ENCODE measurements around the gene RPS6KA4.

The RPS6KA4 gene

GRCh38 chr11:64324692-64325469, 34.1 kb upstream of the RPS6KA4 start:
- FAIRE-seq = no peak
- DNase-seq (ENCODE audit: insufficient read length, low spot score) = no peak

- DNase-seq (ENCODE audit: insufficient read length, low spot score) (no peak), FAIRE-seq (no peak)
Measured at GRCh38 chr11:64327375-64327774, 31.6 kb upstream of the RPS6KA4 start.

GRCh38 chr11:64327993-64328392, 31.0 kb upstream of the RPS6KA4 start:
- no peak for FAIRE-seq
- no peak for DNase-seq (ENCODE audit: insufficient read length, low spot score)

DNA sequence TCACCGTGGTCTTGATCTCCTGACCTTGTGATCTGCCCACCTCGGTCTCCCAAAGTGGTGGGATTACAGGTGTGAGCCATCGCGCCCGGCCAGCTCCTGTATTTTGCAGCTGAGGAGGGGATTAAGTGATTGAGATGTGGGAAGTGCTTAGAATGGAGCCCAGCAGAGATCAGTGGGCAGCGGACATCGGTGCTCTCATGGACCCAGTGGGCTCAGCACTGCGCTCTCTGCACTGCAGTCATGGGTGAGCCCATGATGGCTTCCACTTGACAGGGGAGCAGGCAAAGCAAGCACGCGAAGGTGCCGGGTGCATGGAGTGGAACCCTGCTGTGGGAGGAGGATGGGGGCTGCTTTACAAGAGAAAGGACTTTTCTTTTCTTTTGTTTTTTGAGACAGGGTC, 28.1 kb upstream of the RPS6KA4 start:
- no peak for DNase-seq (ENCODE audit: insufficient read length, low spot score)
- FAIRE-seq = no peak

DNA sequence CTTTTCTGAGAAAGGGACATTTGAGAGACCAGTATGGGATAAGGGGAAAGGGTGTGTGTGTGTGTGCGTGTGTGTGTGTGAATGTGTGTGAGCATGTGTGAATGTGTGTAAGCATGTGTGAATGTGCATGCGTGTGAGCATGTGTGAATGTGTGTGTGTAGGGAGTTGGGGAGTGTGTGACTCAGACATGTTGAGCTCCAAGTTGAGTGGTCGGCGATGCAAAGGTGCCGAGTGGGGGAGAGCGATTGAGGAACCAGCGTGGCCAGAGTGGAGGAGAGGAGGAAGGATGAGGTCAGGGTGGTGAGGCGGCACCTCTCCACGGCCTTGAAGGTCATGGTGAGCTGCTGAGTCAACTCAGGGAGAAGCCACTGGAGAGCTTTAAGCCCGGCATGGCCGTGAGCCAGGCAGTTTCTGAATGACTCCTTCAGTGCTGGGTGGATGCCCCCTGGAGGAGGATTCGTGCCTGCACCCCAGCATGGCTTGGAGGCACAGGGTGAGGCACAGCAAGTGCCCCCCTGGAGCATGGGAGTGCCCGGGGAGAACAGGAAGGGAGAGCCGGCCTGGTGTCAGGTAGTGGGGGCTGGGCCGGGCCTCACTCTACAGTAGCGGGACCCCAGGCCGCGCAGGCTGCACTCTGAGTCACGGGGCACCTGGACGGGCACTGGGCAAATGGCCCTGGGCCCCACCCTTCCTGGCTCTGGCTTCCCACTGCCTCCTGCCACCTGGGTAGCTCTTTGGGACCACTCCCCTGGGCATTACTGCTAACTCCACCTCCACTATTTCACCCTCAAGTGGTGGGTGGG, 27.2 kb upstream of the RPS6KA4 start:
- no peak for FAIRE-seq
- peak; percentile 75 for DNase-seq (ENCODE audit: insufficient read length, low spot score)

- FAIRE-seq = no peak
- DNase-seq (ENCODE audit: insufficient read length, low spot score) = no peak
Measured at GRCh38 chr11:64333556-64333955, 25.4 kb upstream of the RPS6KA4 start.

DNA sequence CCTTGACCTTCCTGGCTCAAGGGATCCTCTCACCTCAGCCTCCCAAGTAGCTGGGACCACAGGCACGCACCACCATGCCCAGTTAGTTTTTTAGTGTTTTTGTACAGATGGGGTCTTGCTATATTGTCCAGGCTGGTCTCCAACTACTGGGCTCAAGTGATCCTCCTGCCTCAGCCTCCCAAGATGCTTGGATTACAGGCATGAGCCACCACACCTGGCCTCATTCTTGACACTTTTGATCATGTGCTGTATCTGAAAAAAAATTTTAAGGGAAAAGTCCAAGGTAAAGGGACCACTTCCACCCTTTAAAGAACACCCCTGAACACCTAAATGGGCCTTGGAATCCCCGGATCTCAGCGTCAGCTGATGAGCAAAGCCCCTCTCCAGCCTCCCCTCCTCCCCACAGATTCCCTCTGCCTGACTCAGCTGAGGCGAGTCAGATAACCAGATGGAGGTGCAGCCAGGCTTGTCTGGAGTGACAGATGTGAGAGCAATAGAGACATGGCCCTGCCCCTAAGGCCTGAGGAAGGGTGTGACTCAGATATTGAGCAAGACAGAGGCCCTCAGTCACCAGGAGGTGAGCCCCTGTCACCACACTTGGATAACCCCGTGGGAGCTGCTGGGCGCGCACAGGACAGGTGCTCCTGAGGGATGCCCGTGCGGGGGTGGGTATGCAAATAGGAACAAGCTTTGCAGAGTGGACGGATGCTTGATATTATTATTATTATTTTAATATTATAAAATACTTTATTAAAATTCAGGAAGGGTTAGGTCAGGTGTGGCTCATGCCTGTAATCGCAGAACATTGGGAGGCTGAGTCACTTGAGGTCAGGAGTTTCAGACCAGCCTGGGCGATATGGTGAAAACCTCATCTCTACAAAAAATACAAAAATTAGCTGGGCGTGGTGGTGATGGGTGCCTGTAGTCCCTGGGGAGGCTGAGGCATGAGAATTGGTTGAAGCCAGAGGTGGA, 23.9 kb upstream of the RPS6KA4 start:
- peak; percentile 97 for DNase-seq (ENCODE audit: insufficient read length, low spot score)
- peak; percentile 23 for FAIRE-seq

GRCh38 chr11:64337538-64338249, 21.3 kb upstream of the RPS6KA4 start:
- DNase-seq (ENCODE audit: insufficient read length, low spot score) (no peak), FAIRE-seq (no peak)

DNA sequence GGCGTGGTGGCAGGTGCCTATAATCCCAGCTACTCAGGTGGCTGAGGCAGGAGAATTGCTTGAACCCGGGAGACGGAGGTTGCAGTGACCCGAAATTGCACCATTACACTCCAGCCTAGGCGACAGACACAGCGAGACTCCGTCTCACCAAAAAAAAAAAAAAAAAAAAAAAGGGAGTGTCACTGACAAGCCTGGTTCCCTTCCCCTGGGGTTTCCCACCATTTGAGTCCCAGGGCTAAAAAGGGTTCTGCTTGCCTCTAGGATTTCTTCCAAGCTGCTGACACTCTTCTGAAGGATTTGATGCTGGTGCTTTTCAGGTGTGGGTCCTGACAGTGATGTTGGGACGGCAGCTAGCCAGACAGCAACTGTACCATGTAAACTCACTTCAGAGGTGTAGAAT, 20.2 kb upstream of the RPS6KA4 start:
- FAIRE-seq (no peak), DNase-seq (ENCODE audit: insufficient read length, low spot score) (no peak)

- DNase-seq (ENCODE audit: insufficient read length, low spot score) (no peak), FAIRE-seq (no peak)
Measured at GRCh38 chr11:64339286-64339685, 19.7 kb upstream of the RPS6KA4 start.

GRCh38 chr11:64339754-64340408, 19.1 kb upstream of the RPS6KA4 start, which contains the start of gene CCDC88B:
TSS of gene CCDC88B (plus strand) at chr11:64340204. CDS start at chr11:64340267, 63 bp downstream.
- DNase-seq (ENCODE audit: insufficient read length, low spot score) (no peak), FAIRE-seq (no peak)

- DNase-seq (ENCODE audit: insufficient read length, low spot score) (no peak), FAIRE-seq (no peak)
Measured at GRCh38 chr11:64340671-64341335, 18.2 kb upstream of the RPS6KA4 start.

- no peak for FAIRE-seq
- no peak for DNase-seq (ENCODE audit: insufficient read length, low spot score)
Measured at GRCh38 chr11:64341429-64341828, 17.5 kb upstream of the RPS6KA4 start.

GRCh38 chr11:64341851-64342791, 16.8 kb upstream of the RPS6KA4 start:
- no peak for FAIRE-seq
- no peak for DNase-seq (ENCODE audit: insufficient read length, low spot score)

DNA sequence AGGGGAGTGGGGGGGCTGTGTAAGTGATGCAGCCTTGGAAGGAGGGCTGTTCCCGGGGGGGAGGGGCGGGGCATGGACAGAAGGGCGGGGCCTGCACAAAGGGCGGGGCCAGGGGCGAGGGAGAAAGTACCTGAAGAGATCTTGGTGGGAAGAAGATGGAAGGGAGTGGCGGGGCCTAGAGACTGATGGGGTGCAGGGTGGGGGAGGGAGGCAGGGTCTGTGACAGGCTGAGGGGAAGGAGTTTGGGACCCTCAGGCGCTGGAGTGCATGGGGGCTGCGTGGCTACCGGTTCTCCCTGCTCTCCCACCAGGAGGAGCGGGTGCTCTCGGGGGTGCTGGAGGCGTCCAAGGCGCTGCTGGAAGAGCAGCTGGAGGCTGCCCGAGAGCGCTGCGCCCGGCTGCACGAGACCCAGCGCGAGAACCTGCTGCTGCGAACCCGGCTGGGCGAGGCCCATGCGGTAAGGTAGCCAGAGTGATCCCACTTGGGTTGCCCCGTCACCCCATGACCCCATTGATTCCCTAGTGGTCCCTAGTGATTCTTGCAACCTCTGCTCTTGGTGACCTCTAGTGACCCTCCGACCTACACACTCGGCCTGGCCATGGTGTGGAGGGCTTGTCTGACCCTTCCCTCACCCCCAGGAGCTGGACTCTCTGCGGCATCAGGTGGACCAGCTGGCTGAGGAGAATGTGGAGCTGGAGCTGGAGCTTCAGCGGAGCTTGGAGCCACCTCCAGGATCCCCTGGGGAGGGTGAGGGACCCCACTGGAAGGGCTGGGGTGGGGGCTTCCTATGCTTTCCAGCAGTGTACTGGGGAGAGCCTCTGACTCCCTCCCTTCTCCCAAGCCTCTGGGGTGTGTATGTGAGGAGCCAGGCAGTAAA, 15.9 kb upstream of the RPS6KA4 start:
- FAIRE-seq (no peak), DNase-seq (ENCODE audit: insufficient read length, low spot score) (no peak)

DNA sequence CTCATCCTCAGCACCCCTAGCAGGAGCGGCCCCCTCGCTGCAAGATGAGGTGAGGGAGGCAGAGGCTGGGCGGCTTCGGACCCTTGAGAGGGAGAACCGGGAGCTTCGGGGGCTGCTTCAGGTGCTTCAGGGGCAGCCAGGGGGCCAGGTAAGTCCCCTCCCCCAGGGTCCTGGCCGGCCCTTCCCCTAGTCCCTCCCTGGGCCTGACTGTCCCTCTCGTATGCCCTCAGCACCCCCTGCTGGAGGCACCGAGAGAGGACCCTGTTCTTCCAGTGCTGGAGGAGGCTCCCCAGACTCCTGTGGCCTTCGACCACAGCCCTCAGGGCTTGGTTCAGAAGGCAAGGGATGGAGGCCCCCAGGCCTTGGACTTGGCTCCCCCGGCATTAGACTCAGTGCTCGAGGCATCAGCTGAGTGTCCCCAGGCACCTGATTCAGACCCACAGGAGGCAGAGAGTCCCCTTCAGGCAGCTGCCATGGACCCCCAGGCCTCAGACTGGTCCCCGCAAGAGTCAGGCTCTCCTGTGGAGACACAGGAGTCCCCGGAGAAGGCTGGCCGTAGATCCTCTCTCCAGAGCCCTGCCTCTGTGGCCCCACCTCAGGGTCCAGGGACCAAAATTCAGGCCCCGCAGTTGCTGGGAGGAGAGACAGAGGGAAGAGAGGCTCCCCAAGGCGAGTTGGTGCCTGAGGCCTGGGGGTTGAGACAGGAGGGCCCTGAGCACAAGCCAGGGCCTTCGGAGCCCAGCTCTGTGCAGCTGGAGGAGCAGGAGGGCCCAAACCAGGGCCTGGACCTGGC, 15.0 kb upstream of the RPS6KA4 start:
- no peak for DNase-seq (ENCODE audit: insufficient read length, low spot score)
- FAIRE-seq = no peak

All from HTR-8/SVneo (cell line).